GM18909 (cell line): Measurements from ENCODE around the gene TMCC3.
"Not testable (repeated sequence)": the region's sequence is repeated elsewhere in the genome, so short reads cannot be mapped to it uniquely, and the experiment has no call there.

Experiments
- ATAC-seq: cut with Tn5 transposase; IDR thresholded peaks from one replicate; pipeline ENCODE4 v1.9.1; 2021; ENCODE audit warnings: mild to moderate bottlenecking; ENCODE audit not compliant: unreplicated experiment, poor library complexity

The TMCC3 gene

DNA sequence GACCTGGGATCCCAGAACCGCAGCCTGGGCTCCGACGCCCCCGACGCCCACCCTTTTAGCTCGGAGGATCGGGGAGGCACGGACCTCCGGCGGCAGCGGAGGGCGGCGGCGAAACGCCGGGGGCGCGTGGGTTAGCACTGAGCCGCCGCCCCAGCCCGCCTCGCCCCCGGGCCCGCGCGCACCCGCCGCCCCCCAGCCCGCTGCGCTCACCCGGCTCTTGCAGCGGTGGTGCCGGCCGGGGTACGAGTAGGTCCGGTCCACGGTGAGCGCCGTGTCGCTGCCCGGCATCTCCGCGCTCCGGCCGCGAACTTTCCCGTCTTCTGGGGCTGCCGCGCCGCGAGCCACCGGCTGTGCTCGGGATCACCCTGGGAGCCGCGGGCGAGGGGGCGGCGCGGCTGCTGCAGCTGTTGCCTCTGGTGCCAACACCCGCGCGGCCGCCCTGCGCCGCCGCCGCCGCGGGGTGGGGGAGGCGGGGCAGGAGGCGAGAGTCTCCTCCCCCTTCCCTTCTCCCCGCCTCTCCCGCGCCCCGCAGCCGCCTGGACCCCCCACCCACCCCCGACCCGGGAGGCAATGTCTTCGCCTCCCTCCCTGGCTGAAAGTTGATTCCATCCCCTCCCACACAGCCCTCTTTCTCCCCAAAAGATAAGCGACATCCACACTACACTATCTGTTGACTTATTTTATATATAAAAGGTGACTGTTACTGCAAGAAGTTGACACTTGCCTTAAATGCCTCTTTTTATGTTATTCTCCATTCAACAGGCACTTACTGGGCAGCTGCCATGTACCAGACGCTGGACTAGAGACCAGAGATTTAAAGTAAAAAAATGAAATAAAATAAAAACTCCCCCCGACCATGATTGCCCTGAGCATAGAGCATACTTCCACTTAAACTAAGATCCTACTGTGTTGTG, at the start of gene TMCC3:
TMCC3 (minus strand) TSS at position 415 of the 914 bp plus-strand sequence; CDS start at position 288, 127 bp downstream.
- peak; percentile 75 for ATAC-seq

DNA sequence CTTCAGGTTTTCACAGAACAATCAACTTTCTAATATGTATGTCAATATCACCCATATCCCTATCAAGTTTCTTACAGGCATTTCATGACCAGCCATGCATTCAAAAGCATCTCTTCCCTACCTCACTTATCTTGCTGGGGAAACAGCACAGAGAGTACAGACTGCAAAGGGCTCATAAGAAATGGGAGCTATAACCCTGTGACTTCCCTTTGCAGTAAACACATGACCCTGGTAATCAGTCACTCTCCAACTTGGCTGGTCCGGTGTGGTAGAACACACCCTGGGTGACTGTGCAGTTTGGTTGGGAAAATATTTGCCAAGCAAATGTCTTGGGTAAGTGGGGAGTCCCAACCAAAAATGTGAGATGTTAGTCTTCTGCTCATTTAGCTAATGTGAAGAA, 49.4 kb upstream of the TMCC3 start:
- no peak for ATAC-seq

DNA sequence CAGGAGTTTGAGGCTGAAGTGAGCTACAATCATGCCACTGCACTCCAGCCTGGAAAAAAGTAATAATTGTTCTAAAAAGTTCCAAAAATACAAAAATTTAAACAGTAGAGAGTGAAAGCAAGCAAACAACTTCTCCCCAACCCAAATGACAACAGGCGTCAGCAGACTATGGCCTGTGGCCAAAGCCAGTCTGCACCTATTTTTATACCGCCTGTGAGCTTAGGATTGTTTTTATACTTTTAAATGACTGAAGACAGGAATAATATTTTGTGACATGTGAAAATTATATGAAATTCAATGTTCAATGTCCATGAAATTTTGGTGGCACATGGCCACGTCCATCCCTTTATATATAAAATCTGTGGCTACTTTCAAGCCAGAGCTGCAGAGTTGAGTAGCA, 48.2 kb upstream of the TMCC3 start:
- no peak for ATAC-seq

DNA sequence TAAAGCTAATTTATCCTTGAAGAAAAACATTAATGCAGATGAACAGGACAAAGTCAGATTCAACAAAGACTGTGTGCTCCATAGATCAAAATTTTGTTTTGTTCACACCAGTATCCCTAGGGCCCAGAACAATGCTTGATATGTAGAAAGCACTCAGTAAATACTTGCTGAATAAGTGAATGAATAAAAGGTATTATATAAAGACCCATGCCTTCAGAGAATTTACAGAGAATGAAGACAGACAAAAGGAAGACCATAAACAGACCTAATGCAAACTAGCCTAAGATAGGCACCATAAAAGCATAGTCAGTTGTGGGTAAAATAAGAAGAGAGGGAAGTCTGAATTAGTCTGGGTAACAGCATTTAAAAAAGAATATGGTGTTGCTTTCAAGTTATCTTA, 47.3 kb upstream of the TMCC3 start:
- no peak for ATAC-seq

DNA sequence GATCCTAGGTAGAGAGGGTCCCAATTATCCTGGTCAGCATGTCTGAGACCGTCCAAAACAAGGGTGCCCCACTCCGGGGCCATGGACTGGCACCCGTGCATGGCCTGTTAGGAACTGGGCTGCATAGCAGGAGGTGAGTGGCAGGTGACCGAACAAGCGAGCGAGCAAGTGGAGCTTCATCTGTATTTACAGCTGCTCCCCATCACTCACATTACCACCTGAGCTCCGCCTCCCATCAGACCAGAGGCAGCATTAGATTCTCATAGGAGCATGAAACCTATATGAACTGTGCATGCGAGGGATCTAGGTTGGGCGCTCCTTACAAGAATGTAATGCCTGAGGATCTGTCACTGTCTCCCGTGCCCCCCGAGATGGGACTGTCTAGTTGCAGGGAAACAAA, 44.4 kb upstream of the TMCC3 start:
- ATAC-seq: no peak

GRCh38 chr12:94692826-94693225, 42.5 kb upstream of the TMCC3 start:
- ATAC-seq: not testable (repeated sequence)

GRCh38 chr12:94690198-94690771, 39.9 kb upstream of the TMCC3 start:
- ATAC-seq: no peak

- no peak for ATAC-seq
Observed at GRCh38 chr12:94689646-94690036, 39.3 kb upstream of the TMCC3 start.

- ATAC-seq: no peak
Observed at GRCh38 chr12:94689002-94689645, 38.8 kb upstream of the TMCC3 start.

- ATAC-seq: no peak
Observed at GRCh38 chr12:94687891-94688290, 37.5 kb upstream of the TMCC3 start.

- ATAC-seq: no peak
Observed at GRCh38 chr12:94686834-94687628, 36.7 kb upstream of the TMCC3 start.

- no peak for ATAC-seq
Observed at GRCh38 chr12:94684416-94685142, 34.2 kb upstream of the TMCC3 start.

GRCh38 chr12:94679554-94680195, 29.3 kb upstream of the TMCC3 start:
- ATAC-seq: no peak

GRCh38 chr12:94678849-94679248, 28.5 kb upstream of the TMCC3 start:
- ATAC-seq: no peak

GRCh38 chr12:94678379-94678778, 28.0 kb upstream of the TMCC3 start:
- no peak for ATAC-seq

DNA sequence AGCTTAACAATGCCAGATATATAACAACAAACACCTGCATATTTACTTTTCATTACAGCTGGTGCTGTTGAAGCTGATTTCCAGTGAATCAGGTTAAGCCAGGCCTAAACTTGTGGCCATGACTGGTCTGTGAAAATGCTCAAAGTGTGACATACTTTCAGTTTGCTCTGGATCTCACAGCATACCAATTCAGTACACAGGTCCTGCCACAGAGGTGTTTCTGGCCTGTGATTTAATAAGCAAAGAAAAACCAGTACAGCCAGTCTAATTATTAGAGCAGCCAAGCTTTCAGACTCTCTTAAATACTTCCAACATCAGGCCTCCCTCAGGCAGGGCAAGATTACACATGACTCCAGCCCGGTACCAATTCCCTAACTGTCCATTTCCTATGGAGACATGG, 27.4 kb upstream of the TMCC3 start:
- ATAC-seq: peak; percentile 41

- ATAC-seq: no peak
Observed at GRCh38 chr12:94676922-94677321, 26.6 kb upstream of the TMCC3 start.

GRCh38 chr12:94676031-94676641, 25.8 kb upstream of the TMCC3 start:
- ATAC-seq: peak; percentile 83

- no peak for ATAC-seq
Observed at GRCh38 chr12:94674835-94675234, 24.5 kb upstream of the TMCC3 start.
